ENCODE measurements around the gene LPGAT1.
"Not testable (repeated sequence)": the region's sequence is repeated elsewhere in the genome, so short reads cannot be mapped to it uniquely, and the experiment has no call there.

Gene LPGAT1

GRCh38 chr1:211731456-211732292 lies 98.9 kb downstream of the LPGAT1 start:
- DNase-seq = no peak

- no peak for DNase-seq
Measured at GRCh38 chr1:211730347-211730746, 100.2 kb downstream of the LPGAT1 start.

GRCh38 chr1:211729238-211729637 lies 101.3 kb downstream of the LPGAT1 start:
- no peak for DNase-seq

GRCh38 chr1:211726467-211726995 lies 104.0 kb downstream of the LPGAT1 start:
- no peak for DNase-seq

- no peak for DNase-seq
Measured at GRCh38 chr1:211724687-211725196, 105.8 kb downstream of the LPGAT1 start.

GRCh38 chr1:211723273-211723672 lies 107.3 kb downstream of the LPGAT1 start:
- DNase-seq = no peak

GRCh38 chr1:211722277-211723175 lies 108.0 kb downstream of the LPGAT1 start:
- DNase-seq = no peak

- DNase-seq = not testable (repeated sequence)
Measured at GRCh38 chr1:211716555-211716954, 114.0 kb downstream of the LPGAT1 start.

GRCh38 chr1:211715971-211716370 lies 114.6 kb downstream of the LPGAT1 start:
- no peak for DNase-seq

- no peak for DNase-seq
Measured at GRCh38 chr1:211714154-211714553, 116.4 kb downstream of the LPGAT1 start.

GRCh38 chr1:211713231-211713630 lies 117.3 kb downstream of the LPGAT1 start:
- DNase-seq = no peak

- no peak for DNase-seq
Measured at GRCh38 chr1:211711315-211711705, 119.3 kb downstream of the LPGAT1 start.

GRCh38 chr1:211710566-211711314 lies 119.8 kb downstream of the LPGAT1 start:
- no peak for DNase-seq

GRCh38 chr1:211708926-211709325 lies 121.6 kb downstream of the LPGAT1 start:
- DNase-seq = no peak

GRCh38 chr1:211708006-211708405 lies 122.6 kb downstream of the LPGAT1 start:
- no peak for DNase-seq

- no peak for DNase-seq
Measured at GRCh38 chr1:211705467-211706091, 125.0 kb downstream of the LPGAT1 start.

GRCh38 chr1:211704543-211704942 lies 126.0 kb downstream of the LPGAT1 start:
- DNase-seq = no peak

- DNase-seq = no peak
Measured at GRCh38 chr1:211703812-211704537, 126.6 kb downstream of the LPGAT1 start.

GRCh38 chr1:211701733-211702132 lies 128.8 kb downstream of the LPGAT1 start:
- DNase-seq = no peak

GRCh38 chr1:211699059-211699458 lies 131.5 kb downstream of the LPGAT1 start:
- DNase-seq = no peak
